Measurements from ENCODE around the gene OAS3.
A peak's percentile ranks its signal among the peaks of the same experiment; 100 is the strongest.

The OAS3 gene, protein sequence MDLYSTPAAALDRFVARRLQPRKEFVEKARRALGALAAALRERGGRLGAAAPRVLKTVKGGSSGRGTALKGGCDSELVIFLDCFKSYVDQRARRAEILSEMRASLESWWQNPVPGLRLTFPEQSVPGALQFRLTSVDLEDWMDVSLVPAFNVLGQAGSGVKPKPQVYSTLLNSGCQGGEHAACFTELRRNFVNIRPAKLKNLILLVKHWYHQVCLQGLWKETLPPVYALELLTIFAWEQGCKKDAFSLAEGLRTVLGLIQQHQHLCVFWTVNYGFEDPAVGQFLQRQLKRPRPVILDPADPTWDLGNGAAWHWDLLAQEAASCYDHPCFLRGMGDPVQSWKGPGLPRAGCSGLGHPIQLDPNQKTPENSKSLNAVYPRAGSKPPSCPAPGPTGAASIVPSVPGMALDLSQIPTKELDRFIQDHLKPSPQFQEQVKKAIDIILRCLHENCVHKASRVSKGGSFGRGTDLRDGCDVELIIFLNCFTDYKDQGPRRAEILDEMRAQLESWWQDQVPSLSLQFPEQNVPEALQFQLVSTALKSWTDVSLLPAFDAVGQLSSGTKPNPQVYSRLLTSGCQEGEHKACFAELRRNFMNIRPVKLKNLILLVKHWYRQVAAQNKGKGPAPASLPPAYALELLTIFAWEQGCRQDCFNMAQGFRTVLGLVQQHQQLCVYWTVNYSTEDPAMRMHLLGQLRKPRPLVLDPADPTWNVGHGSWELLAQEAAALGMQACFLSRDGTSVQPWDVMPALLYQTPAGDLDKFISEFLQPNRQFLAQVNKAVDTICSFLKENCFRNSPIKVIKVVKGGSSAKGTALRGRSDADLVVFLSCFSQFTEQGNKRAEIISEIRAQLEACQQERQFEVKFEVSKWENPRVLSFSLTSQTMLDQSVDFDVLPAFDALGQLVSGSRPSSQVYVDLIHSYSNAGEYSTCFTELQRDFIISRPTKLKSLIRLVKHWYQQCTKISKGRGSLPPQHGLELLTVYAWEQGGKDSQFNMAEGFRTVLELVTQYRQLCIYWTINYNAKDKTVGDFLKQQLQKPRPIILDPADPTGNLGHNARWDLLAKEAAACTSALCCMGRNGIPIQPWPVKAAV
- total RNA-seq: 13.7 to 66.4 (median 29.0) reads per million in 9 experiments

DNA sequence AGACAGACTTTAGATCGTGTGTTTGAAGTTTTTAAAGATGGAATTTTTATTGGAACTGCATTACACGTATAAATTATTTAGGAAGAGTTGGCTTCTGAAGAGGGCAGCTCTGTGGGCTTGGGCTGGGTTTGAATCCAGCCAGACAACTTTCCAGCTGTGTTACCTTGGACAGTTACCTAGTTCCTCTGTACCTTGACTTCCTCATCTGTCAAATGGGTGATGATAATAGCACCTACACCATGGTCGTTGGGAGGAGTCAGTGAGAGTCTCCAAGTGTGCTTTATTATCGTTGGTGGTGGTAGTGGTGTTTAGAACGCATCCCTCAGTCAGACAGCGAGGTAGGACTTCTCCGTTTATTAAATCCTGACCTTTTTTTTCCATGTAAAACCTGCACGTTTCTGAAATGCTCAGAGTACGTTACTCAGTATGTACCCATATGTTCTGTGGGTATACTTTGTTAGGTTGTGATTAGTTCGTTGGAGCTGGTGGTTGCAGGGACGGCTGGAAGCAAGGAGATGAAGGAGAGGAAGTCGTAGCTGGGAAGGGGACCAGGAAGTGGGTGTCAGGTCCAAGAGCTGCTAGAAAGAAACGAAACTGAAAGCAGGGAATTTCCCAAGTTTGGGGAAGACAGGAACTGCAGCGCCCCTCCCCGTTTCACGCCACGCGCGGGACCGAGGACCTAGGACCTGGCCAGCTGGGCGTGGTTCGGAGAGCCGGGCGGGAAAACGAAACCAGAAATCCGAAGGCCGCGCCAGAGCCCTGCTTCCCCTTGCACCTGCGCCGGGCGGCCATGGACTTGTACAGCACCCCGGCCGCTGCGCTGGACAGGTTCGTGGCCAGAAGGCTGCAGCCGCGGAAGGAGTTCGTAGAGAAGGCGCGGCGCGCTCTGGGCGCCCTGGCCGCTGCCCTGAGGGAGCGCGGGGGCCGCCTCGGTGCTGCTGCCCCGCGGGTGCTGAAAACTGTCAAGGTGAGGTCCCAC lies at the start of gene OAS3:
Gene OAS3 (plus strand): TSS at position 734 of the 979 bp plus-strand sequence. CDS start 57 bp downstream, at position 791.
- H3K4me3 Mint-ChIP-seq: peak within 1 kb of the TSS; percentile 74 to 85
- ATAC-seq (replicated peaks): peak; percentile 76

GRCh38 chr12:112891093-112892024 lies 46.9 kb upstream of the OAS3 start:
- peaks cover 9 to 24% of the 10 kb centered on the region in 2 donors for H3K27me3 Mint-ChIP-seq
- no peak overlapping the region for H3K27ac Mint-ChIP-seq
- DNase-seq (no peak), ATAC-seq (replicated peaks) (no peak)
- H3K9me3 Mint-ChIP-seq: no peaks in the 10 kb centered on the region
- no peaks in the 10 kb centered on the region for H3K36me3 Mint-ChIP-seq (ENCODE audit: insufficient read depth)
- no peaks in the 10 kb centered on the region for H3K4me1 Mint-ChIP-seq (ENCODE audit: low read depth in 2 of 2)
- no peak overlapping the region for H3K4me3 Mint-ChIP-seq

More for the DNA sequence above, at the start of gene OAS3:
- peak; percentile 55 to 62 (median 58) for DNase-seq
- Mint-ChIP-seq H3K9me3 (no peaks in the 10 kb centered on the region), H3K36me3 (ENCODE audit: insufficient read depth) (peaks cover 3% of the 10 kb centered on the region), H3K27me3 (no peaks in the 10 kb centered on the region), H3K27ac (peak within 1 kb of the TSS; percentile 65 to 79), H3K4me1 (ENCODE audit: low read depth in 2 of 2) (peaks cover 20 to 35% of the 10 kb centered on the region in 2 donors)

DNA sequence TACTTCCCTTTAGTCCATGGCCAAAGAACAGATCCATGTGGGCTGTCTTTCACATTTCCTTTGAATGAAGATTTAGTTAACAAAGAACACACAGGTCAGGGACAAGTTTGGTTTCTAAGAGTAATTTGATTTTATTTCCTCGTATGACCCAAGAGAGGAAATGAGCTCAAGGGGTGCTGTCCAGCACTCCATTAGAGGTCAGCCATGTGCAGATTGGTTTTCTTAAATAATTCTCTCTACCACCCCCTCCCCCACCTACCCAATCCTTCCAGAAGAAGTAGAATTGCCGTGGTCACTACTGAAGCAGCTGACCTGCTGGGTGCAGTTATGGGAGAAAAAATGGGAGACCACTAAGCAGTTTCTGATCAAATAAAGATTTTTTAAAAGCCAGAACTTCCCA lies 45.4 kb upstream of the OAS3 start:
- ATAC-seq (replicated peaks) (no peak), DNase-seq (no peak)
- no peaks in the 10 kb centered on the region for H3K36me3 Mint-ChIP-seq (ENCODE audit: insufficient read depth)
- H3K27ac Mint-ChIP-seq: no peak overlapping the region
- H3K4me3 Mint-ChIP-seq: no peak overlapping the region
- H3K27me3 Mint-ChIP-seq: peaks cover 18 to 30% of the 10 kb centered on the region in 2 donors
- H3K9me3 Mint-ChIP-seq: no peaks in the 10 kb centered on the region
- H3K4me1 Mint-ChIP-seq (ENCODE audit: low read depth in 2 of 2): no peaks in the 10 kb centered on the region

- Mint-ChIP-seq H3K27ac (no peak overlapping the region), H3K9me3 (no peaks in the 10 kb centered on the region), H3K36me3 (ENCODE audit: insufficient read depth) (no peaks in the 10 kb centered on the region), H3K4me3 (no peak overlapping the region), H3K27me3 (peaks cover 30 to 40% of the 10 kb centered on the region in 2 donors), H3K4me1 (ENCODE audit: low read depth in 2 of 2) (no peaks in the 10 kb centered on the region)
- DNase-seq (no peak), ATAC-seq (replicated peaks) (no peak)
Measured at GRCh38 chr12:112894128-112894527, 44.1 kb upstream of the OAS3 start.

DNA sequence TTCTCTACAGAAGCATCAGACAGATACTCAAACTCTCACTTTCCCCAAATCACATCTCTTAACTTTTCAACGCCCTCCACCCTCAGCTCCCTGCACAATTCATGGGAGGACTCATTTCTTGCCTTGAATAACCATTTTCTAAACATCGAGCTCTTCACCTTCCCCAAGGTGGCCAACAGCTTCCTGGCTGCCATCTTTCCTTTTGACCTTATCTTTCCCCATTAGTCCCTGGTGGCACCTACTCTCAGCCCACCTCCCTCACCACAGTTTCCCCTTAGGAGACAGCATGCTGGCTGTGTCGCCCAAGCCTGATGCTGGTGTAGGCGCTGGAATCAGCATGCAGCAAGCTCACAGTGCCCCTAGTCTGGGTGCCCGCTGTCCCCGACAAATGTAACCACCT lies 39.9 kb upstream of the OAS3 start:
- no peaks in the 10 kb centered on the region for H3K9me3 Mint-ChIP-seq
- no peak for ATAC-seq (replicated peaks)
- DNase-seq: no peak
- no peaks in the 10 kb centered on the region for H3K36me3 Mint-ChIP-seq (ENCODE audit: insufficient read depth)
- H3K4me3 Mint-ChIP-seq: no peak overlapping the region
- peaks cover 4 to 5% of the 10 kb centered on the region in 2 donors for H3K4me1 Mint-ChIP-seq (ENCODE audit: low read depth in 2 of 2)
- H3K27ac Mint-ChIP-seq: no peak overlapping the region
- peaks cover 28 to 30% of the 10 kb centered on the region in 2 donors for H3K27me3 Mint-ChIP-seq

- ATAC-seq (replicated peaks) (peak; percentile 56), DNase-seq (peak; percentile 31 to 38 (median 33))
- H3K36me3 Mint-ChIP-seq (ENCODE audit: insufficient read depth): no peaks in the 10 kb centered on the region
- peaks cover 8 to 13% of the 10 kb centered on the region in 2 donors for H3K4me1 Mint-ChIP-seq (ENCODE audit: low read depth in 2 of 2)
- no peak overlapping the region for H3K27ac Mint-ChIP-seq
- H3K4me3 Mint-ChIP-seq: no peak overlapping the region
- peaks cover 28 to 30% of the 10 kb centered on the region in 2 donors for H3K27me3 Mint-ChIP-seq
- H3K9me3 Mint-ChIP-seq: no peaks in the 10 kb centered on the region
Measured at GRCh38 chr12:112900298-112901145, 37.8 kb upstream of the OAS3 start.

- H3K27me3 Mint-ChIP-seq: peaks cover 27 to 28% of the 10 kb centered on the region in 2 donors
- no peaks in the 10 kb centered on the region for H3K36me3 Mint-ChIP-seq (ENCODE audit: insufficient read depth)
- DNase-seq: no peak
- H3K9me3 Mint-ChIP-seq: no peaks in the 10 kb centered on the region
- ATAC-seq (replicated peaks): no peak
- H3K4me1 Mint-ChIP-seq (ENCODE audit: low read depth in 2 of 2): peaks cover 9 to 14% of the 10 kb centered on the region in 2 donors
- no peak overlapping the region for H3K4me3 Mint-ChIP-seq
- no peak overlapping the region for H3K27ac Mint-ChIP-seq
Measured at GRCh38 chr12:112901271-112901670, 37.0 kb upstream of the OAS3 start.

DNA sequence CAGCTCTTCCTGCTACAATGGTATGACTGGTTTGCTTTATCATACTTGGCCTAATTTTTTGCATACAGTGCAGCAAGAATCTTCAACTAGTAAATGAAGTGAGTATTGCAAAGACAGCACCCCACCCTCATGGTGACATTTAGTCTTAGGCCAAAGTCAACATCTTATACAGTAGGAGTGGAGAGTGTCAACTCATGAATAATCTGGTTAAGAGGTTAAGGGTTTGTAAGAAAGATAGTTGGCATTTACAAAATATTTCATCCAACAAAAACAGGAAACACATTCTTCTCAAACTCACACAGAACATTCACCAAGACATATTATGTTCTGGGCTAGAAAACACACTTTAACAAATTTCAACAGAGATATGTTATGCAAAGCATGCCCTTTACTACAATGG lies 33.7 kb upstream of the OAS3 start:
- ATAC-seq (replicated peaks) (no peak), DNase-seq (no peak)
- H3K4me3 Mint-ChIP-seq: no peak overlapping the region
- H3K27ac Mint-ChIP-seq: peak overlapping the region; percentile 18 to 35
- peaks cover 41 to 42% of the 10 kb centered on the region in 2 donors for H3K4me1 Mint-ChIP-seq (ENCODE audit: low read depth in 2 of 2)
- H3K27me3 Mint-ChIP-seq: no peaks in the 10 kb centered on the region
- H3K36me3 Mint-ChIP-seq (ENCODE audit: insufficient read depth): peaks cover 9% of the 10 kb centered on the region
- H3K9me3 Mint-ChIP-seq: no peaks in the 10 kb centered on the region

GRCh38 chr12:112905451-112906089 lies 32.7 kb upstream of the OAS3 start:
- DNase-seq (no peak), ATAC-seq (replicated peaks) (no peak)
- Mint-ChIP-seq H3K9me3 (no peaks in the 10 kb centered on the region), H3K27ac (peak overlapping the region; percentile 18 to 98), H3K4me1 (ENCODE audit: low read depth in 2 of 2) (peaks cover 46 to 49% of the 10 kb centered on the region in 2 donors), H3K4me3 (no peak overlapping the region), H3K27me3 (no peaks in the 10 kb centered on the region), H3K36me3 (ENCODE audit: insufficient read depth) (peaks cover 9% of the 10 kb centered on the region)

GRCh38 chr12:112906712-112907414 lies 31.4 kb upstream of the OAS3 start, which contains the start of gene OAS1:
Gene OAS1 (plus strand): TSS chr12:112906962. CDS start chr12:112907040, 78 bp downstream.
- H3K4me1 Mint-ChIP-seq (ENCODE audit: low read depth in 2 of 2): peaks cover 49 to 50% of the 10 kb centered on the region in 2 donors
- no peaks in the 10 kb centered on the region for H3K27me3 Mint-ChIP-seq
- H3K36me3 Mint-ChIP-seq (ENCODE audit: insufficient read depth): peaks cover 9% of the 10 kb centered on the region
- peak within 1 kb of the TSS; percentile 83 to 99 for H3K4me3 Mint-ChIP-seq
- DNase-seq (peak; percentile 7 to 25 (median 12)), ATAC-seq (replicated peaks) (peak; percentile 88)
- H3K27ac Mint-ChIP-seq: peak within 1 kb of the TSS; percentile 81 to 98
- H3K9me3 Mint-ChIP-seq: no peaks in the 10 kb centered on the region

All from effector memory CD8-positive, alpha-beta T cell (primary cell).